HG03457 (cell line): ENCODE measurements around the gene CNOT11.
A peak's percentile ranks its signal among the peaks of the same experiment; 100 is the strongest.
"Not testable (repeated sequence)": the region's sequence is repeated elsewhere in the genome, so short reads cannot be mapped to it uniquely, and the experiment has no call there.

Experiments
- ATAC-seq: cut with Tn5 transposase; IDR thresholded peaks from one replicate; pipeline ENCODE4 v1.9.1; 2021; ENCODE audit warnings: moderate number of reproducible peaks; ENCODE audit not compliant: unreplicated experiment

Gene CNOT11

GRCh38 chr2:101252408-101253012, at the start of gene CNOT11:
Gene CNOT11 (plus strand): TSS chr2:101252886. CDS start chr2:101252965, 79 bp downstream.
- ATAC-seq = peak; percentile 77

GRCh38 chr2:101204400-101205115, 48.1 kb upstream of the CNOT11 start:
- no peak for ATAC-seq

- ATAC-seq = no peak
Measured at GRCh38 chr2:101205521-101206479, 46.9 kb upstream of the CNOT11 start.

- no peak for ATAC-seq
Measured at GRCh38 chr2:101208830-101209229, 43.9 kb upstream of the CNOT11 start.

- ATAC-seq = no peak
Measured at GRCh38 chr2:101219246-101219645, 33.4 kb upstream of the CNOT11 start.

- not testable (repeated sequence) for ATAC-seq
Measured at GRCh38 chr2:101220091-101220490, 32.6 kb upstream of the CNOT11 start.

GRCh38 chr2:101223814-101224231, 28.9 kb upstream of the CNOT11 start:
- ATAC-seq = peak; percentile 95

GRCh38 chr2:101230541-101231001, 22.1 kb upstream of the CNOT11 start:
- ATAC-seq = no peak

- no peak for ATAC-seq
Measured at GRCh38 chr2:101231240-101231639, 21.4 kb upstream of the CNOT11 start.

GRCh38 chr2:101231937-101232730, 20.6 kb upstream of the CNOT11 start:
- ATAC-seq = no peak

GRCh38 chr2:101232770-101233169, 19.9 kb upstream of the CNOT11 start:
- no peak for ATAC-seq

- no peak for ATAC-seq
Measured at GRCh38 chr2:101234169-101234938, 18.3 kb upstream of the CNOT11 start.

- not testable (repeated sequence) for ATAC-seq
Measured at GRCh38 chr2:101235956-101236355, 16.7 kb upstream of the CNOT11 start.

GRCh38 chr2:101237944-101238343, 14.7 kb upstream of the CNOT11 start:
- not testable (repeated sequence) for ATAC-seq

- ATAC-seq = no peak
Measured at GRCh38 chr2:101238930-101239759, 13.5 kb upstream of the CNOT11 start.

GRCh38 chr2:101239760-101240118, 12.9 kb upstream of the CNOT11 start:
- ATAC-seq = not testable (repeated sequence)

- not testable (repeated sequence) for ATAC-seq
Measured at GRCh38 chr2:101240694-101241093, 12.0 kb upstream of the CNOT11 start.

GRCh38 chr2:101241158-101241557, 11.5 kb upstream of the CNOT11 start:
- ATAC-seq = no peak

- not testable (repeated sequence) for ATAC-seq
Measured at GRCh38 chr2:101244373-101244772, 8.3 kb upstream of the CNOT11 start.
